HG02885 (cell line): ENCODE data around the gene ZNF93.
"Not testable (repeated sequence)": the region's sequence is repeated elsewhere in the genome, so short reads cannot be mapped to it uniquely, and the experiment has no call there.

ENCODE experiments used
- ATAC-seq: cut with Tn5 transposase; IDR thresholded peaks from one replicate; pipeline ENCODE4 v1.9.1; 2021; ENCODE audit warnings: mild to moderate bottlenecking; ENCODE audit not compliant: unreplicated experiment, poor library complexity

Gene ZNF93

DNA sequence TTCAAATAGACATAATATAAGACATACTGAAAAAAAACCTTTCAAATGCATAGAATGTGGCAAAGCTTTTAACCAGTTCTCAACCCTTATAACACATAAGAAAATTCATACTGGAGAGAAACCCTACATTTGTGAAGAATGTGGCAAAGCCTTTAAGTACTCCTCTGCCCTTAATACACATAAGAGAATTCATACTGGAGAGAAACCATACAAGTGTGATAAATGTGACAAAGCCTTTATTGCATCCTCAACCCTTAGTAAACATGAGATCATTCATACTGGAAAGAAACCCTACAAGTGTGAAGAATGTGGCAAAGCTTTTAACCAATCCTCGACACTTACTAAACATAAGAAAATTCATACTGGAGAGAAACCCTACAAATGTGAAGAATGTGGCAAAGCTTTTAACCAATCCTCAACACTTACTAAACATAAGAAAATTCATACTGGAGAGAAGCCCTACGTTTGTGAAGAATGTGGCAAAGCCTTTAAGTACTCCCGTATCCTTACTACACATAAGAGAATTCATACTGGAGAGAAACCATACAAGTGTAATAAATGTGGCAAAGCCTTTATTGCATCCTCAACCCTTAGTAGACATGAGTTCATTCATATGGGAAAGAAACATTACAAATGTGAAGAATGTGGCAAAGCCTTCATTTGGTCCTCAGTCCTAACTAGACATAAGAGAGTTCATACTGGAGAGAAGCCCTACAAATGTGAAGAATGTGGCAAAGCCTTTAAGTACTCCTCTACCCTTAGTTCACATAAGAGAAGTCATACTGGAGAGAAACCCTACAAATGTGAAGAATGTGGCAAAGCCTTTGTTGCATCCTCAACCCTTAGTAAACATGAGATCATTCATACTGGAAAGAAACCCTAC, 32.9 kb downstream of the ZNF93 start:
- not testable (repeated sequence) for ATAC-seq

DNA sequence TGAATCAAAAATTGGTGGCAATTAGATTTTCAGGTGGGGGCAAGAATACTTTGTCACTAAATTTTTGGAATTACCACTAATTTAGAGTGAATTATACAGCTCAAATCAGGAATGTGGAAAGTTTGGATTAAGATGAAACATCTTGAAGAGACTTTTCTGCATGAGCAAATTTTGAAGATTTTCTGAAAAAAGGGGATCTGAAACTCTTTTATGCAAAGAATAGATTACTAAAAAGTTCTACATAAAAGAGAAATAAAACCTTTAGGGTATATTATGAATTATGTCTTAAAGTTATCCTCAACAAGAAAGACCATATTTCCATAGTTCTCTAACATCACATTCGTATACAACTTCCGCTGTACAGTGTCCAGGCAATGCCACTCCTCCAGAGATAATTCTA, 36.7 kb downstream of the ZNF93 start:
- ATAC-seq, result no peak

DNA sequence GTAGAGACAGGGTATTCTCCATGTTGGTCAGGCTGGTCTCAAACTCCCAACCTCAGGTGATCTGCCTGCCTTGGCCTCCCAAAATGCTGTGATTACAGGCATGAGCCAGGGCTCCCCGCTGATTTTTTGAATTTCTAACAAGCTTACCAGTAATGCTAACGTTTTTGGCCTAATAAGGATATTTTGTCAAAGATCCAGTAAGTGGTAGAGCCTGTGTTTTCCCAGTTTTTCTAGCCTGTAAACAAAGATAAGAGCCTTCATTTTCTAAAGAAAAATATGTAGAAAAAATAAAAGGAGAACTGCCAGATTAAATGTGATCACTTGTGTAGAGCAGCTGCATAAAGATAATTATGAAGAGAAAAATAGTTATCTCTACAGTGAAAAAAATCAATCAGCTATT, 37.7 kb downstream of the ZNF93 start:
- no peak for ATAC-seq

DNA sequence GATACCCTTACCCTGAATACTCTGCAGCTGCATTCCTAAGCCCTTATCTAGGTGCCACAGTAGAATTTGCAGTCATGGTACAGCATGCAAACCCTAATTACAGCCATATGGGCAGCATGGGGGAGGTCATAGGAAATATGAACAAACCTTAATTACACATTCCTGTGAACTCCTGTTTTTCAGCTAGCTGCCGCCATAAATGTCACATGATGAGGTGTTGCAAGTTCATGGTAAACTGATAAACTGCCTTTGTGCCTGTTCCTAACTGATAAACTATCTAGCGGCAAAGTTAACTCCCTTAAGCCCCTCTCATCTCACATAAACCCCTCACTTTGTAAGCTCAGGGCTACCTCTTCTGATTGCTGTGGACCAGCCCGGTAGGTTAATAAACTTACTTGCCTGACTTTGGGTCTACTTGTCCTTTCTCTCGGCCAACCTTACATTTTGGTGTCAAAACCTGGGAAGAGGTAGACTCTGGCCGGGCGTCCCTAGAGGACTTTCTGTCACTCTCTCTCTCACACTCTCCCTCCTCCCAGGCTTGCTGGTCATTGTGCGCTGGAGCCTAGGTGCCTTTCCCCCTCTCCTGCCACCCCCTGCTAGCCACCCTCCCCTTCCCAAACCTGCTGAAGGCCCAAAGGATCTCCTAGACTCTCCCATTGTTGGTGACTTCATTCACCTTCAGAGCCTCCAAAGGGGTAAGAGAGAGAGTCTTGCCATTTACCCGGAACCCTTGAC, 43.3 kb downstream of the ZNF93 start:
- ATAC-seq, result no peak

DNA sequence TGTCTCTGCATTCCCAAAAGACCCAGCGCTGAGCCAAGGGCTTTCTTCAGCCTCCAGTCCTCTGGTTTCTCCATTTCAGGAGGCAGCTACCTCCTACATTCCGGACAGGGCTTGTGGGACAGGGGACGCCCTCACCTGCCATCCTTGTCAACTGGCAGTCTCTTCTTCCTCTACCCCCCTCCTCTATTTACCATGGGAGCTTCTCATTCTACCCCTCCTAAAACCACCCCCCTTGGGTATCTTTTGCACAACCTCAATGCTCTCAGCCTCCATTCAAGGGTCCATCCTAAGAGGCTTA, 43.8 kb downstream of the ZNF93 start:
- ATAC-seq, result no peak

DNA sequence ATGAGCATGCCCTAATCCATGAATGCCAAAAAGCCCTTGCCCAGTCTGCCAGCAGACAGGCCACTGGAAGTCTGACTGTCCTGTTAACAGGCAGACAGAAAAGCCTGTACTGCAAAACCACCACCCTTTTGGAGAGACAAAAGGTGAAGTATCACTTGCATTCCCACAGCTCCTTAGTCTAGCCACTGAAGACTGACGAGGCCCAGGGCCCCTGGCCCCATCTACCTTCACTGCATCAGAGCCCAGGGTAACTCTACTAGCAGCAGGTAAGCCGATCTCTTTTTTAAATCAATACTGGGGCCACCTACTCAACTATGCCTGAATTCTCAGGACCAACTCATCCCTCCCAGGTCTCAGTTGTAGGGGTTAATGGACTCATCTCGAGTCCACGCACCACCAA, 45.5 kb downstream of the ZNF93 start:
- no peak for ATAC-seq

DNA sequence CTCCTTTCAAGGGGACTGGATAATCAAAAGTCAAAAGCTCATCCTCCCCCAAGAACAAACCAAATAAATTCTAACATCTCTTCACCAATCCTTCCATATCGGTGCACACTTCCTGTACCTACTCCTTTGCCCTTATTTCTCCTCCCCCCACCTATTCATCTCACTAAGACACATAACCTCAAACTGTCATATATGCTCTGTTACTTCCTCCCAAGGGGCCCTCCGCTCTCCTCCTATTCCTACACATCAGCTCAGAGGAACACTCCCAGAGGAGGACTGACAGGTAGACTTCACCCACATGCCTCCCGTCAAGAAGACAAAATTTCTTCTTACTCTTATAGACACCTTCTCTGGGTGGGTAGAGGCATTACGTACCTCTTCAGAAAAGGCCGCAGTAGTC, 48.1 kb downstream of the ZNF93 start:
- ATAC-seq, result no peak

DNA sequence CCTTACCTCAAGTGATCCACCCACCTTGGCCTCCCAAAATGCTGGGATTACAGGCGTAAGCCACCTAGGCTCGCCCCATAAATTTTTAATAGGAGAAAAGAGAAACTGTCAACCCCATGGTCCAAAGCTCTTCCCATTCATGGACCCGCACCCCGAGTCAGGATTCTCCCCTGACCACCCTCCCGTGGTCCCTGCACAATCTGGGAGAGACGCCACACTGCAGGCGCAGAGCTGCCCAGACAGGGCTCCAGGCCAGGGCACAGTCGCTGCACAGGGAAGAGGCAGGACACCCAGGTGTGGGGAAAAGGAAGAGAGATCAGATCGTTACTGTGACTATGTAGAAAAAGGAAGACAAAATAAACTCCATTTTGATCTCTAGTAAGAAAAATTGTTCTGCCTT, 54.5 kb downstream of the ZNF93 start:
- ATAC-seq, result no peak

DNA sequence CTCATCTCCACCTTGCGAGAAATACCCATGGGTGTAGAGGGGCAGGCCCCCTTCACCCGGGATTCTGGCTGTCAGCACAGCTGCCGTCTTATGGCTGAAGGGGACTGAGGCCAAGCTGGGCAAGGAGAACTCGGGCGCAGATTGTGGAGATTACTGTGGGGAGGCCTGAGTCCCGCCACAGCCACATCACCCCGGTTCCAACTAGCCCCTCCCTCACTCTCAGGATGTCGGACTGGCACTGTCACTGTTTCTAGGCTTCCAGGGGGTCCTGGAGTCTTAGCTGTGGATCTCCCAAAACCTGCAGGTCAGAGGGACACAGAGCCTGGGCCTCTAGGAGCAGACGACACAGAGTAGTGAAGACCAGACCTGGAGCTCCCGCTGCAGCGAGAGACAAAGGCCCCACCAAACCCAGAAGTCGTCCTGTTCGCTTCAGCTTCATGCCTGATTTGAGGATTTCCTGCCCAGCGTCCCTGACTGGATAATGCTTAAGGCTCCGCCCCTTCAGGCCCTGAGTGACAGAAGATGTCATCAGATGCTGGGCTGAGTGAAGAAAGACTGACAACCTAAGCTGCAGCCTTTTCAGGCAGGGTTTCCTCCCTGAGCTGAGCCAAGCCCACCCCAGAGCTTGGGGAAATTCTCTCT, 55.8 kb downstream of the ZNF93 start:
- no peak for ATAC-seq

DNA sequence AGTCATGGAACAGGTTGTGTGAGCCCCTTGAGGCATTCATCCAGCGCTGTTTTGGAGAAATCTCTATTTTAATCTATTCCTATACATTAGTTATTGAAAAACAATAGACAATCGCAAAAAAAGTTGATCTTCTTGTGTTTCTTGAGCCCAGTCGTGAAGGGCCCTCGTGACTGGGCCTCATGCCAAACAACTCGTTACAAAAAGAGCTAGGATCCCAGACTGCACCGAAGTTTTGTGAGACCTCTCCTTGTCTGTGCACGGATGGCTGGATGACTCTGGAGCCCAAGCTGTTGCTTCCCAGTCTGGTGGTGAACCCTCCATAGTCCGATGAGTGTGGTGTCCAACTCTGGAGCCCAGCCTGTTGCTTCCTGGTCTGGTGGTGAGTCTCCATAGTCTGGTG, 57.0 kb downstream of the ZNF93 start:
- not testable (repeated sequence) for ATAC-seq

DNA sequence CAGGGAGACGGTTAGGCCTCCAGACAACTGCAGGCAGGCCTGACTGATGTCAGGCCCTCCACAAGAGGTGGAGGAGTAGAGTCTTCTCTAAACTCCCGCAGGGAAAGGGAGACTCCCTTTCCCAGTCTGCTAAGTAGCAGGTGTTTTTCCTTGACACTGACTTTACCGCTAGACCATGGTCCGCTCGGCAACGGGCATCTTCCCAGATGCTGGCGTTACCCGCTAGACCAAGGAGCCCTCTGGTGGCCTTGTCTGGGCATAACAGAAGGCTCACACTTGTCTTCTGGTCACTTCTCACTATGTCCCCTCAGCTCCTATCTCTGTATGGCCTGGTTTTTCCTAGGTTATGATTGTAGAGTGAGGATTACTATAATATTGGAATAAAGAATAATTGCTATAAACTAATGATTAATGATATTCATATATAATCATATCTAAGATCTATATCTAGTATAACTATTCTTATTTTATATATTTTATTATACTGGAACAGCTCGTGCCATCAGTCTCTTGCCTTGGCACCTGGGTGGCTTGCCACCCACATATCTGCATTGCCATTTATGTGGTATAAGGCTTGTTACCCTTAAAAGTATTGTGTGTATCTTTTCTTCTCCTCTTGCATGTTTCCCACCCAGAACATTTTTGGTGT, 58.5 kb downstream of the ZNF93 start:
- not testable (repeated sequence) for ATAC-seq

DNA sequence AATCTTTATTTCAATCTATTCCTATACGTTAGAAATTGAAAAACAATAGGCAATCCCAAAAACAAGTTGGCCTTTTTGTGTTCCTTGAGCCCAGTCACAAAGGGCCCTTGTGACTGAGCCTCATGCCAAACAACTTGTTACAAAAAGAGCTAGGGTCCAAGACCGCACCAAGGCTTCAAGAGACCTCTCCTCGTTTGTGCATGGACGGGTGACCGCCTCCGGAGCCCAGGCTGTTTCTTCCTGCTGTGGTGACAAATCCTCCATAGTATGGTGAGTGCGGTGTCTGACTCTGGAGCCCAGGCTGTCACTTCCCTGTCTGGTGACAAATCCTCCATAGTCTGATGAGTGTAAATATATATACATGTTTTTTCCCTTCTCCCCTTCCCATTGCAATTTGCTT, 63.7 kb downstream of the ZNF93 start:
- ATAC-seq, result no peak

DNA sequence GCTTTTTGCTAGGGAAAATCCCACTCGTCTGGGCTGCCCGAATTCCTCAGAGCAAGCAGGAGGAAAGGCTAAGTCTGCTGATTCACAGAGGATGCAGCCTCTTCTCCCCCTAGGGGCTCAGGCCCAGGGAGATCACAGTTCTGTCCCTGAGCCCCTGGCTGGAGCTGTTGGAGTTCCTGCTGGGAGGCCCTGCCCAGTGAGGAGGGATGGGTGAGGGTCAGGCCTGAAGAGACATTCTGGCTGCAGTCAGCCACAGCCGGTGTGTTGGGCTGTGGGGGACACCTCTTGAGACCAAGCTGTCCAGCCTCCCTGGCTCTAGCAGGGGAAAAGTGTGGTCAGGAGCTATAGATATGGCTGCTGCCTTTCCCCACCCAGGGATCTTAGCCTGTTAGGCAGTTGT, 65.4 kb downstream of the ZNF93 start:
- ATAC-seq, result not testable (repeated sequence)

DNA sequence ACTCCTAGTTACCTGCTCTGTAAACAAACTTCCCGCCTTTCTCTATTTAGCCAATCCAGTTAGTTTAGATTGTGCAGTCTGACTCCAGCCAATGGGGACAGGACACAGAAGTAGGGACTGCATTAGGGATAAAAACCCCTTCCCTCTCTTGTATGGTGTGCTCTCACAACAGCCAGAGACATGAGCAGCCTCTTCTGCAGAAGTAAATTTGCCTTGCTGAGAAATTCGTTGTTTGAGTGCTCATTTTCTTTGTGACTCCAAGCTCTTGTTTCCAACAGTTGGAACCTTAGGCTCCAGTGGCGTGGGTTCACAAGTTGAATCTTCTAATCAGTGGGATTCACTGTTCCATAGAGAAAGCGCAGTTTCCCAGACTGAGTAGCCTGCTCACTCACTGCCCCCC, 66.1 kb downstream of the ZNF93 start:
- ATAC-seq, result no peak
